PC-9 (cell line): ENCODE data around the gene BHLHE40.

Source experiments
- CTCF ChIP-seq: fragments of 200-600 bp; sonication (generic); conservative IDR thresholded peaks from 2 replicates; pipeline ENCODE4 v1.6.1; 2017; ENCODE audit warnings: mixed run types, antibody characterized with exemption, mild to moderate bottlenecking, moderate library complexity
- EZH2 ChIP-seq: fragments of 200-600 bp; sonication (generic); IDR thresholded peaks from 2 replicates; pipeline ENCODE4 v1.8.0; 2017; ENCODE audit warnings: antibody characterized with exemption, low read depth

- TF ChIP-seq CTCF (no peak), EZH2 (no peak)
These were observed 41.0 kb downstream of the BHLHE40 start for GRCh38 chr3:5020242-5020722.
